GM21619 (cell line): Measurements from ENCODE around the gene KCNQ1OT1.

ENCODE experiments used
- ATAC-seq: cut with Tn5 transposase; IDR thresholded peaks from one replicate; pipeline ENCODE4 v1.9.1; 2021; ENCODE audit not compliant: unreplicated experiment

KCNQ1OT1 gene

GRCh38 chr11:2584812-2585565, 114.8 kb downstream of the KCNQ1OT1 start:
- ATAC-seq, result no peak

DNA sequence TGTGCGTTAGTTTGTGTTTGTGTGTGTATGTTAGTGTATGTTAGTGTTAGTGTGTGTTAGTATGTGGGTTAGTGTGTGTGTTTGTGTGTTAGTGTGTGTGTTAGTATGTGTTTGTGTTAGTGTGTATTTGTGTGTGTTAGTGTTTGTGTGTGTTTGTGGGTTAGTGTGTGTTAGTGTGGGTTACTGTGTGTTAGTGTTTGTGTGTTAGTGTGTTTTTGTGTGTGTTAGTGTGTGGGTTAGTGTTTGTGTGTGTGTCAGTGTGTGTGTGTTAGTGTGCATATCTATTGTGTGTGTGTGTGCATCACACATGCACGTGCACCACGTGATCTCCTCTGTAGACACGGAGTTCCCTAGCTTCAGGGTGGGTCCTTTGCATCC, 115.4 kb downstream of the KCNQ1OT1 start:
- no peak for ATAC-seq

DNA sequence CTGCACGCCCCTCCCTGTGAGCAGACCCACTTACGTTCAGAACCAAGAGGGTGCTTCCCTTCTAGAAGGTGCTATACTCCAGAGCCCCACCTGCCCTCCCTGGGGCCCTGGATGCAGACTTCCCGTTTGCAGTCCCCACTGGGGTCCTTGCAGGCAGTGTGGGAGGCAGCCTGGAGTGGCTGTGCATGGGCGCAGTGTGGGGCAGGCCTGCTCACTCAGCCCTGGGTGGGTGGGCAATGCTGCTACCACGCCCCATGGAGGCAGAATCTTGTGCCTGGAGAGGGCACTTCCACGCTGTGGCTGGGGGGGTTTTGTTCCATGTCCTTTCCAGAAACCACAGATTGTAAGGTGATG, 116.2 kb downstream of the KCNQ1OT1 start:
- ATAC-seq, result no peak

DNA sequence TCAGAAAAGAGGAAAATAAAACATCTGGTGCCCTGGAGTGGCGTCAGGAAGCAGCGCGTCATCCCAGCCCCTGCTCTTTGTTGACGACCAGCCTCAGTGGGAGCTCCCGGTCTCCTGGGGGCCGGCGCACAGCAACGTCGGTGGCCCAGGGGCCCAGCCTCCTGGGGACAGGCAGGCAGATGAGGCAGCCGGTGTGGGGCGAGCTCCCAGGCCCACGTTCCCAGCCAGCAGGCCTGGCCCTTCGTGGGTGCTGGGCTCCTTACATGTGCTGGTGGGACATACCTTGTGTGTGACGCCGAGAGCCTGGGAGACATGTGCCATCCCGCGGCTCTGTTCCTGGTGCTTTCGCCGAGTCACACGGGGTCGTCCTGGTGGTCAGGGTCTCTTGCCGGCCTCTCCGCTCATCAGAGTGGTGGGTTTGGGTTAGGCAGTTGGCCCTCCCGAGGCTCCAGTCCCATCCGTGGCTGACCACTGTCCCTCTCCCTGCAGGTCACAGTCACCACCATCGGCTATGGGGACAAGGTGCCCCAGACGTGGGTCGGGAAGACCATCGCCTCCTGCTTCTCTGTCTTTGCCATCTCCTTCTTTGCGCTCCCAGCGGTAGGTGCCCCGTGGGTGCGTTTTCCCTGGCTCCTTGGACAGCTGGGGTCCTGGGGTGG, 116.7 kb downstream of the KCNQ1OT1 start:
- ATAC-seq, result no peak

DNA sequence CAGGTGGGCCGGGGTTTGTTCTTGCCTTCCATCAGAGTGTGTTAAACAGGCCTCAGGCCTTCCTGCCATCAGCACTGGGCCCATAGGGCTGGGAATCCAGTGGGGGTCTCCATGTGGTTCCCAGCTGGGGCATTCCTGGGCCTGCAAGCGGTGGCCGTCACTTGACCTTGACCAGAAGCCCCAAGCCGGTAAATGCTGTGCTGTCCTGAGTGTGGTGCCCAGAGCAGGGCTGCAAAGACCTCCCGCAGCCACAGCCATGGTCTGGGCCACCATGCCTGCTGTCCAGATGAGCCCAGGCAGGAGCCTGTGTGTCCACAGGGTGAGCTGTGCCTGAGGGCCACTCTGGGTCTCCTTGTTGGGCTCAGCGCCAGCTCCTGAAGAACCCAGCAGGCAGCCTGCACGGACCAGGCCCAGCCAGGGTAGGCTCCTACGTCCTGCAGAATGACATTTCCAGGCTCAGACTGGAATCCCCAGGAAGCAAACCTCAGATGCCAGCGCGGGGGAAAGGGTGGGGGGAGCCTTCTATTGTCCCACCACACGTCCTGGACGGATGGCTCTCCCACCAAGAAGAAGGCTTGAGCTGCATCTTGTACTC, 117.3 kb downstream of the KCNQ1OT1 start:
- no peak for ATAC-seq

GRCh38 chr11:2581931-2582350, 117.9 kb downstream of the KCNQ1OT1 start:
- ATAC-seq, result no peak

DNA sequence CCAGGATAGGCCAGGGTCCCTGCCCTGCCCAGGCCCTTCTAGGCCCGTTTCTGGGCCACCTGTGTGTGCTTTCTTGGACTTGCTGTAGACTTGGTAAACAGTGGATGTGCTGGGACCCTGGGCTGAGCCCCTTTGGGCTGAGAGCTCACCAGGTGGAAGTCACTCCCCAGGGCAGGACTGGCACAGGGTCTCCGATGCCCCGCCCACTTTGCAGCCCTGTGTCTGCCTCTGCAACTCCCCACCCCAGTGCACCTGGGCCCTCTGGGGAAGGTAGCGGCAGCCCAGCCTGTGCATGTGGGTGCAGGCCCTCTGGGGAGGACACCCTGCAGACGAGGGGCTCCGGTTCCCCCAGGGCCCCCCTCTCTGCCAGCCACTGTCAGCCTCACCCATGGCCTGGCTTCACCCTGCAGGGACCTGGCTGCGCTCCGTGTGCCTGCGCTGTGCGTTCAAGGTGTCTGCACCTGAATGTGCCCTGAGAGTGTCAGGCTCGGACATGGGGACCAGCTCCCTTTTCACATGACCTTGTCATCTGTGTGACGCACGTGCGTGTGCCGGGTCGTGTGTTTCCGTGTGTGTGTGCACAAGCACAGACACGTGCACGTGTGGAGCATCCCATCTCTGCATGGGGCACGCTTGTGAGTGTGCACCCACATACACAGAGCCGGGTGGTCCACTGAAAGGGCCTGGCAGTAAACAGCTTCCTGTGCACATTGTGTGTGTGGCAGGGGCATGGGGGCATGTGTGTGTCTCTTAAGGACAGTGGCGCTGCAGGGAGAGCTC, 118.5 kb downstream of the KCNQ1OT1 start:
- ATAC-seq, result no peak

- ATAC-seq, result no peak
Measured at GRCh38 chr11:2580571-2581001, 119.2 kb downstream of the KCNQ1OT1 start.

DNA sequence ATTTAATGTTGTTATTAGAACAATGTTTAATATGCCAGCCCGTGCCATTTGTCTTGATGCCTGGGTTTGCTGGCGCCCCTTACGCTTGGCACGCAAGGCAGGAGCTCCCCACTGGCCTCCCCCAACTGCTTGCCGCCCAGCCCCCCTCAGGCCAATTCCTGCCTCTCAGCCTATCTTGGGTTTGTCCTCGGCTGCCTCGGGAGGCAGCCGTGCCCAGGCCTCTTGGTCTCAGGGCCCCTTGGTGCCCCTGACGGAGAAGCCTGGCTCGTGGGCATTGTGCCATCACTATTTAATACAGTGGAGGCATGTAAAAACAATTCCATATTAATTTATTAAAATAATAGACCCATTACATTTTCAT, 119.8 kb downstream of the KCNQ1OT1 start:
- no peak for ATAC-seq

GRCh38 chr11:2579315-2580060, 120.3 kb downstream of the KCNQ1OT1 start:
- no peak for ATAC-seq

- ATAC-seq, result no peak
Measured at GRCh38 chr11:2578929-2579270, 120.9 kb downstream of the KCNQ1OT1 start.

- no peak for ATAC-seq
Measured at GRCh38 chr11:2577991-2578928, 121.5 kb downstream of the KCNQ1OT1 start.

- ATAC-seq, result no peak
Measured at GRCh38 chr11:2577031-2577990, 122.5 kb downstream of the KCNQ1OT1 start.

DNA sequence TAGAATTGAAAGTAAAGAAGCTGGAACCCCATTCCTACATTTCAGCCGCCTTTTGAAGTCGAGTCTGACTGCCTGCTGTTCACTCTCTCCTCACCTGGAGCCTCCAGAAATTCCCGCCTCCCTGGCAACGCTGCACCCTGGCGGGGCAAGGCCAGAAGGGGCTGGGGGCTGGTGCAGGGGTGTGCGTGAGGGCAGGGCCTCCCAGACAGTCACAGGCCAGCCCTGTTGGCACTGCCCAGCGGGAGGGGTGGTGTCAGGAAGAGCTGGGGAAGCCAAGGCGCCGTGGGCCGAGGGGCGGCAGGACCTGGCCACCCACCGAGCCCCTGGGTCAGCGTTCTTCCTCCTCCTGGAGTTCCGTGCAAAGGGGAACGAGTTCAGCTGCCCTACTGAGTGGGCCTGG, 123.2 kb downstream of the KCNQ1OT1 start:
- no peak for ATAC-seq

- ATAC-seq, result no peak
Measured at GRCh38 chr11:2576111-2576510, 123.7 kb downstream of the KCNQ1OT1 start.

DNA sequence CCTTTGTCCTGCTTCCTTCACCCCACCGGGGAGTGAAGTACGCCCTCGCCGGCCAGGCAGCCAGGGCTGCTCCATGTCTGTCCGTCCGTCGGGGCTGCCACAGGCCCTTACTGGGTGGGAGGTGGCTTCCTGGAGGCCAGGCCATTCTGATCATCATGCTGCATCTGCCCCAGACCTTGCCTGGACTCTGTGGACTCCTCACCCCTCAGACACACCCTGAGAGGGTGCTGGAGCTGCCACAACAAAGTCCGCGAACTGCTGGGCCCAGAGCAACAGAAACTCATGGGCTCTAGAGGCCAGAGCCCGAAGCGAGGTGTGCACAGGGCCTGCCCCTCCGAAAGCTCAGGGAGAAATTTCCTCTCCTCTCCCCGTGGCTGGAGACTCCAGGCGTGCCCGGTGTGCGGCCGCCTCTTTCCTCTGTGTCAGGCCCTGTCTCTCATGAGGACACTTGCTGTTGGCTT, 124.2 kb downstream of the KCNQ1OT1 start:
- no peak for ATAC-seq

GRCh38 chr11:2574553-2575535, 125.0 kb downstream of the KCNQ1OT1 start:
- no peak for ATAC-seq
